Fibroblast of lung (primary cell): ENCODE data around the gene SLC38A8.

Experiments used
- CTCF ChIP-seq, 2 donors: IDR thresholded peaks in 1 of 2; conservative IDR thresholded peaks in 1 of 2; 1 replicate in 1 of 2; 2 replicates in 1 of 2; pipeline ENCODE4 v1.5.1; 2011 to 2012; ENCODE audit warnings: low read length in 2 of 2, control low read depth in 1 of 2, inconsistent platforms in 1 of 2, low read depth in 1 of 2, mild to moderate bottlenecking in 1 of 2
- EZH2 ChIP-seq: IDR thresholded peaks from 2 replicates; pipeline ENCODE4 v1.5.1; 2012; ENCODE audit warnings: low read length, control low read depth, mild to moderate bottlenecking; ENCODE audit errors: missing control alignments

- TF ChIP-seq EZH2 (no peak), CTCF (conservative IDR thresholded peaks at IDR 0.05 in 1 of 2, IDR thresholded peaks at IDR 0.05 in 1 of 2; ENCODE audit: low read depth in 1 of 2, low read length in 2 of 2) (no peak)
These were observed 69.5 kb downstream of the SLC38A8 start for GRCh38 chr16:83973077-83973476.
